CD14-positive monocyte (primary cell): ENCODE measurements around the gene SRGAP2C. TPM values are rescaled to one million over a fixed set of nuclear protein-coding genes. Genes with fewer than 3 reads are reported as not detected.
A peak's percentile ranks its signal among the peaks of the same experiment; 100 is the strongest.
"Not testable (repeated sequence)": the region's sequence is repeated elsewhere in the genome, so short reads cannot be mapped to it uniquely, and the experiment has no call there.

Source experiments
- DNase-seq, 3 donors: peaks; one replicate each; pipeline ENCODE4 v3.0.0-alpha.2; 2011 to 2022
- H2AFZ ChIP-seq: 2 replicates; pipeline ENCODE4 v1.6.0; 2012; ENCODE audit warnings: mild to moderate bottlenecking, low read depth, low read length, inconsistent platforms; ENCODE audit not compliant: insufficient read depth, poor library complexity, severe bottlenecking
- H3K27ac ChIP-seq, 2 donors: 1 replicate in 1 of 2; 2 replicates in 1 of 2; pipeline ENCODE4 v1.5.1; 2012 to 2013; ENCODE audit warnings: low read length in 2 of 2, control low read depth in 1 of 2, inconsistent platforms in 1 of 2, low read depth in 1 of 2, mild to moderate bottlenecking in 1 of 2
- H3K27me3 ChIP-seq, 2 donors: one replicate each; pipeline versions ENCODE4 v1.6.0 to v1.6.1; 2011 to 2013; ENCODE audit warnings: low read length in 2 of 2; ENCODE audit not compliant: control insufficient read depth in 2 of 2, insufficient read depth in 2 of 2
- H3K36me3 ChIP-seq, 2 donors: replicated peaks in 1 of 2; 1 replicate in 1 of 2; 2 replicates in 1 of 2; pipeline versions ENCODE4 v1.5.1 to v1.6.1; 2012 to 2013; ENCODE audit warnings: low read length in 2 of 2, control low read depth in 1 of 2, inconsistent platforms in 1 of 2, mild to moderate bottlenecking in 1 of 2; ENCODE audit not compliant: insufficient read depth in 2 of 2, control insufficient read depth in 1 of 2
- H3K4me1 ChIP-seq, 2 donors: 1 replicate in 1 of 2; 2 replicates in 1 of 2; pipeline versions ENCODE4 v1.5.1 to v1.6.1; 2012 to 2013; ENCODE audit warnings: low read length in 2 of 2, control low read depth in 1 of 2, inconsistent platforms in 1 of 2, mild to moderate bottlenecking in 1 of 2, moderate library complexity in 1 of 2; ENCODE audit not compliant: insufficient read depth in 2 of 2, control insufficient read depth in 1 of 2
- H3K4me2 ChIP-seq: replicated peaks from 2 replicates; pipeline ENCODE3; 2012; ENCODE audit warnings: low read length, moderate library complexity, mild to moderate bottlenecking; ENCODE audit not compliant: poor library complexity, severe bottlenecking; ENCODE audit errors: extremely low read depth
- H3K4me3 ChIP-seq, 3 experiments: fragments of 200-600 bp in 1 of 3; sonication (generic) in 1 of 3; replicated peaks in 1 of 3; 1 replicate in 2 of 3; 2 replicates in 1 of 3; pipeline ENCODE4 v1.5.1; 2011 to 2013; ENCODE audit warnings: low read length in 3 of 3, mild to moderate bottlenecking in 3 of 3, control low read depth in 2 of 3, low read depth in 2 of 3, inconsistent platforms in 1 of 3, moderate library complexity in 1 of 3
- H3K79me2 ChIP-seq: 2 replicates; pipeline ENCODE4 v1.6.0; 2012; ENCODE audit warnings: mild to moderate bottlenecking, control low read depth, inconsistent platforms, low read length, moderate library complexity; ENCODE audit not compliant: insufficient read depth
- H3K9ac ChIP-seq: 2 replicates; pipeline ENCODE4 v1.6.0; 2017; ENCODE audit warnings: low read length, mild to moderate bottlenecking; ENCODE audit not compliant: insufficient read depth, poor library complexity, severe bottlenecking
- H3K9me3 ChIP-seq, 2 donors: replicated peaks in 1 of 2; 1 replicate in 1 of 2; 2 replicates in 1 of 2; pipeline versions ENCODE4 v1.5.1 to v1.6.1; 2012 to 2013; ENCODE audit warnings: low read length in 2 of 2, control low read depth in 1 of 2; ENCODE audit not compliant: control insufficient read depth in 1 of 2, insufficient read depth in 1 of 2
- H4K20me1 ChIP-seq: 2 replicates; pipeline ENCODE4 v1.6.0; 2012; ENCODE audit warnings: mild to moderate bottlenecking, low read length, control low read depth, moderate library complexity; ENCODE audit not compliant: insufficient read depth
- H3K27ac Mint-ChIP-seq, 7 donors: one replicate each; pipeline ENCODE4 v1.8.0; 2020; ENCODE audit warnings: mild to moderate bottlenecking in 7 of 7, mixed read lengths in 7 of 7, moderate library complexity in 6 of 7, inconsistent platforms in 2 of 7
- H3K27me3 Mint-ChIP-seq, 3 donors: one replicate each; pipeline ENCODE4 v1.8.0; 2021 to 2022; ENCODE audit warnings: low read depth in 3 of 3, mild to moderate bottlenecking in 3 of 3, mixed read lengths in 3 of 3, moderate library complexity in 3 of 3, inconsistent platforms in 1 of 3
- H3K36me3 Mint-ChIP-seq, 2 donors: one replicate each; pipeline ENCODE4 v1.8.0; 2020; ENCODE audit warnings: mixed read lengths in 2 of 2, inconsistent platforms in 1 of 2, mild to moderate bottlenecking in 1 of 2
- H3K4me1 Mint-ChIP-seq: one replicate; pipeline ENCODE4 v1.8.0; 2020; ENCODE audit warnings: mild to moderate bottlenecking, mixed read lengths
- H3K4me3 Mint-ChIP-seq, 2 donors: one replicate each; pipeline ENCODE4 v1.8.0; 2020; ENCODE audit warnings: mild to moderate bottlenecking in 2 of 2, mixed read lengths in 2 of 2, moderate library complexity in 1 of 2
- H3K9me3 Mint-ChIP-seq, 7 donors: one replicate each; pipeline ENCODE4 v1.8.0; 2020 to 2022; ENCODE audit warnings: mixed read lengths in 7 of 7, mild to moderate bottlenecking in 6 of 7, moderate library complexity in 6 of 7, inconsistent platforms in 2 of 7
- WGBS: methylation state at CpG from one replicate; pipeline ENCODE4 v1.1.5; 2013; ENCODE audit warnings: missing lambda C conversion rate; ENCODE audit not compliant: insufficient coverage; 5-methylcytosine and 5-hydroxymethylcytosine counted together
- intact Hi-C, 2 donors: fragments of 100-400 bp; cut with micrococcal nuclease; formaldehyde crosslinking; loops; one replicate each; pipeline versions ENCODE4 v1.15.0 to v1.15.1; 2023
- polyA plus RNA-seq, 3 donors: library from polyadenylated mRNA; depleted of rRNA in 1 of 3; unstranded in 2 of 3; stranded (reverse) in 1 of 3; fragments of 300-500 nt in 2 of 3; fragments of >200 nt in 1 of 3; fragmentation: Illumina TruSeq in 2 of 3; gene quantifications; 1 replicate in 2 of 3; 2 replicates in 1 of 3; pipeline ENCODE4 v1.2.3, GENCODE V29; 2012 to 2021

SRGAP2C gene
- polyA plus RNA-seq, 3 donors, result 3.7 to 13.5 (median 5.4) TPM

DNA sequence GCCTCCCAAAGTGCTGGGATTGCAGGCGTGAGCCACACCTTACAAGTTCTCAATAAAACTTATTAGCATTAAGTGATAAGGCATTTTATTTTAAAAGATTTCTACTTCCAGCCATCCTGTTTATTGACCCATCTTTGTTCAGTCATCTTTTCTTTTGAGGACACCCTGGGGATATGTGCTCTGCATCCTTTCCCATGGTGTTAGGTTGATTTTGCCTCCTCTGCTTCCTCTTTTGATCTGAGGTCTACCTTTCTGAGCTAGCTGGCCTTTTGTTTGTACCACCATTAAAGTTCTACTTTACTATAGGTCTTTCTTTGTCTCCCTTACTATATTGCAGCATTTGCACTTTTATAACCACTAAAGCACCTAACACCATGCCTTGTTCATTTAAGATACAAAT is 136.9 kb downstream of the SRGAP2C start:
- intact Hi-C loops, H4K20me1 ChIP-seq, H3K4me3 ChIP-seq, H3K36me3 ChIP-seq, H2AFZ ChIP-seq, DNase-seq, H3K27ac ChIP-seq, H3K4me1 Mint-ChIP-seq, H3K36me3 Mint-ChIP-seq, H3K9me3 Mint-ChIP-seq, H3K9me3 ChIP-seq, H3K4me2 ChIP-seq, H3K4me1 ChIP-seq, H3K27me3 Mint-ChIP-seq, H3K27me3 ChIP-seq, H3K79me2 ChIP-seq, H3K4me3 Mint-ChIP-seq, H3K9ac ChIP-seq: not testable (repeated sequence)
- no CpG with 5 or more reads among the region's 1 CpG for WGBS
- peak overlapping the region in 1 of 7 donors; percentile 54 for H3K27ac Mint-ChIP-seq

- H3K79me2 ChIP-seq, DNase-seq, H3K4me3 ChIP-seq, H3K27ac Mint-ChIP-seq, H3K27me3 ChIP-seq, H4K20me1 ChIP-seq, H3K4me3 Mint-ChIP-seq, H3K4me1 Mint-ChIP-seq, H3K27ac ChIP-seq, H3K27me3 Mint-ChIP-seq, H3K4me1 ChIP-seq, H3K4me2 ChIP-seq, intact Hi-C loops, H3K9me3 ChIP-seq, H3K36me3 ChIP-seq, H3K9me3 Mint-ChIP-seq, H2AFZ ChIP-seq, H3K9ac ChIP-seq, H3K36me3 Mint-ChIP-seq: not testable (repeated sequence)
Measured at GRCh38 chr1:121324726-121325125, 140.0 kb downstream of the SRGAP2C start.

- H3K9me3 ChIP-seq, H4K20me1 ChIP-seq, H3K4me1 Mint-ChIP-seq, H3K4me3 ChIP-seq, H3K36me3 ChIP-seq, H3K27ac Mint-ChIP-seq, H3K27me3 ChIP-seq, H3K4me2 ChIP-seq, DNase-seq, H3K9ac ChIP-seq, H3K4me1 ChIP-seq, intact Hi-C loops, H3K27ac ChIP-seq, H3K79me2 ChIP-seq, H2AFZ ChIP-seq, H3K36me3 Mint-ChIP-seq, H3K9me3 Mint-ChIP-seq, H3K4me3 Mint-ChIP-seq, H3K27me3 Mint-ChIP-seq: not testable (repeated sequence)
Measured at GRCh38 chr1:121332141-121332540, 147.4 kb downstream of the SRGAP2C start.

DNA sequence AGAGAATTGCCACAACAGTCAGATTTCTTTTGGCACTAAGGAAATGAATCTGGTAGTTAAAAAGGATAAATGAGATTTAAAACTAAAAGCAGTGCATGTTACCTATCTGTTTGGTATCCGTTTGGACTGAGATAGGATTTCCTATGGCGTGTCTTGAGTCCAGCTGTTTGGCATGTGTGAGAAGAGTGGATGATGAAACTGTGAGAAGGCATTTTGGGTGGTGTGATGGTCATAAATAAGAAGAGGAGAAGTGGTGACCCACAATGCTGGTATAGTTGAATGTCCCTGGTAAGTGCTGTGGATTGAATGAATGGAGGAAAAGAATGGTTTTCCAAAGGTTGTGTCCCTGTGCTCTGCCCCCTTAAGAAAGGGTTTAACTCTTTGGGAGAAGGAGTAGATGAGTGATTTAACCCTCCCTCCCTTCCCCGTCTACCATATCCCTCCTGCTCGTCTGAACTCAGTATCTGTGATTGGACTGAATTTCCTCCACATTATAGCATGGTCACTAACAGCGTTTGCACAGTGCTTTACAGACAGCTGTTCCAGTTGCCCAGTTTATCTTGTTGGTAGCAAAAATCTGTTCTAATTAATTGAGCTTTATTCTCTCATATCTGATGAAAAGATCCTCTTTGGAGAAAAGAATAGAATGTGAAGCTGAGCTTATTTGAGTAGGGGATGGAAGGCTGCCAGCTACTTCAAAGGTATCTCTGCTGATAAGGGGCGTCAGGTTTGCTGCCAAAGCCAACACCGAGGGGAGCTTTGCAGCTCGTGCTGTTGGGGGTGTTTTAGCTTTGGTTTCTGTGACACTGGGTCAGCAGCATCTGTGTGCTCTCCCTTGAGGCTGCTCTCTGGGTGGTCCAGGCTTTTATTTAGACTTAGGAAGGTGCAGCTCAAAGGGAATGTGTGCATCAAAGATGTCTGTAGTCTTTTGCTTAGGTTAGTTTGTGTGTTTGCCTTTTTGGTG is 148.1 kb downstream of the SRGAP2C start:
- H3K9me3 ChIP-seq, H3K4me1 Mint-ChIP-seq, H3K36me3 Mint-ChIP-seq, H3K79me2 ChIP-seq, H2AFZ ChIP-seq, H3K27me3 Mint-ChIP-seq, H3K9me3 Mint-ChIP-seq, H3K27ac ChIP-seq, H3K4me3 Mint-ChIP-seq, H3K4me2 ChIP-seq, intact Hi-C loops, H3K4me3 ChIP-seq, H3K27me3 ChIP-seq, H3K36me3 ChIP-seq, H3K4me1 ChIP-seq, H3K9ac ChIP-seq, DNase-seq, H3K27ac Mint-ChIP-seq, H4K20me1 ChIP-seq: not testable (repeated sequence)
- WGBS, result no CpG with 5 or more reads among the region's 8 CpGs
